H1 (cell line): ENCODE data around the gene RABEPK.
"Not testable (repeated sequence)": the region's sequence is repeated elsewhere in the genome, so short reads cannot be mapped to it uniquely, and the experiment has no call there.

Experiments used
- ATF3 ChIP-seq: IDR thresholded peaks from 2 replicates; pipeline ENCODE4 v1.6.1; 2011; ENCODE audit warnings: low read depth, mild to moderate bottlenecking, low read length; ENCODE audit not compliant: insufficient read depth
- BACH1 ChIP-seq: IDR thresholded peaks from 2 replicates; pipeline ENCODE4 v1.6.1; 2012; ENCODE audit warnings: low read length, improper control_type of control experiment
- CHD1 ChIP-seq: IDR thresholded peaks from 2 replicates; pipeline ENCODE4 v1.6.1; 2012; ENCODE audit warnings: low read depth, low read length, improper control_type of control experiment
- CTCF ChIP-seq, 3 experiments: IDR thresholded peaks; 1 replicate in 2 of 3; 2 replicates in 1 of 3; pipeline versions ENCODE4 v1.5.1 to v1.6.1; 2011; ENCODE audit warnings: low read length in 3 of 3, mild to moderate bottlenecking in 3 of 3, inconsistent platforms in 2 of 3, low read depth in 1 of 3, moderate library complexity in 1 of 3; ENCODE audit not compliant: insufficient read depth in 1 of 3; ENCODE audit errors: control extremely low read depth in 1 of 3
- EP300 ChIP-seq, 2 experiments: IDR thresholded peaks; 1 replicate in 1 of 2; 2 replicates in 1 of 2; pipeline ENCODE4 v1.6.1; 2011 to 2012; ENCODE audit warnings: low read depth in 2 of 2, low read length in 2 of 2, mild to moderate bottlenecking in 2 of 2, borderline replicate concordance in 1 of 2, inconsistent platforms in 1 of 2, moderate library complexity in 1 of 2
- MAX ChIP-seq: IDR thresholded peaks from 2 replicates; pipeline ENCODE4 v1.6.1; 2012; ENCODE audit warnings: inconsistent platforms
- POLR2AphosphoS5 ChIP-seq: IDR thresholded peaks from 2 replicates; pipeline ENCODE4 v1.6.1; 2011; ENCODE audit warnings: low read depth, low read length
- RBBP5 ChIP-seq: IDR thresholded peaks from 2 replicates; pipeline ENCODE4 v1.7.1; 2012; ENCODE audit warnings: low read depth, mild to moderate bottlenecking, inconsistent platforms, low read length, moderate library complexity, borderline replicate concordance
- SP1 ChIP-seq: IDR thresholded peaks from 2 replicates; pipeline ENCODE4 v1.6.1; 2011; ENCODE audit warnings: low read depth, low read length
- TAF1 ChIP-seq: IDR thresholded peaks from 2 replicates; pipeline ENCODE4 v1.6.1; 2011; ENCODE audit warnings: mild to moderate bottlenecking, low read depth, low read length
- YY1 ChIP-seq: IDR thresholded peaks from 2 replicates; pipeline ENCODE4 v1.6.1; 2011; ENCODE audit warnings: low read depth, mild to moderate bottlenecking, low read length

- TF ChIP-seq YY1; SP1; CTCF (IDR thresholded peaks at IDR 0.05; ENCODE audit: control extremely low read depth in 1 of 3, insufficient read depth in 1 of 3, low read depth in 1 of 3, low read length in 3 of 3); EP300 (IDR thresholded peaks at IDR 0.05; ENCODE audit: borderline replicate concordance in 1 of 2, low read depth in 2 of 2, low read length in 2 of 2); RBBP5; CHD1; MAX; ATF3; TAF1; BACH1; POLR2AphosphoS5: not testable (repeated sequence)
Measured at GRCh38 chr9:125179776-125180175, 20.6 kb upstream of the RABEPK start.
